HG03571 (cell line): ENCODE measurements around the gene HEPACAM.

ENCODE experiments used
- ATAC-seq: cut with Tn5 transposase; IDR thresholded peaks from one replicate; pipeline ENCODE4 v1.9.1; 2021; ENCODE audit not compliant: unreplicated experiment

Gene HEPACAM

GRCh38 chr11:124870430-124870829 lies 65.4 kb downstream of the HEPACAM start:
- ATAC-seq, result no peak

DNA sequence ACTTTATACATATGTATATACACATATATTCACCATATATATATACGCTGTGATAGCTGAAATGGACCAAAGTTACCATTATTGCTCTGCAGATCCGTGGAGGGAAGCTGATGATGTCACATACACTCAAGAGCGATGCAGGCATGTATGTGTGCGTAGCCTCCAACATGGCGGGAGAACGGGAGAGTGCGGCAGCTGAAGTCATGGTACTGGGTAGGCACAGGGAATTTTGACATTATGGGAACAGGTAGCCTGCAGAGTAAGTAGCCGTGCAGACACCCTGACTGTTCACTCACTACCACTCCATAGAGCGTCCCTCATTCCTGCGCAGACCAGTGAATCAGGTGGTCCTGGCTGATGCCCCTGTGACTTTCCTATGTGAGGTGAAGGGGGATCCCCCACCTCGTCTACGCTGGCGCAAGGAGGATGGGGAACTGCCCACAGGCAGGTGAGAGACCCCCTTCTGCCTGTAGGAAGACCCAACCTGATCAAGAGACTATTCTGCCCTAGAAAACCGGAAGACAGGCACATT lies 65.9 kb downstream of the HEPACAM start:
- ATAC-seq, result no peak

- no peak for ATAC-seq
Observed at GRCh38 chr11:124869331-124869730, 66.5 kb downstream of the HEPACAM start.
